HUES6 (cell line): ENCODE measurements around the gene ADAMTS10.

Experiments
- H3K27ac ChIP-seq: 2 replicates; pipeline ENCODE4 v1.7.0; 2013; ENCODE audit warnings: low read depth, mild to moderate bottlenecking, low read length, inconsistent platforms
- H3K27me3 ChIP-seq: 2 replicates; pipeline ENCODE4 v1.6.1; 2013; ENCODE audit warnings: low read length; ENCODE audit not compliant: control insufficient read depth, insufficient read depth
- H3K36me3 ChIP-seq: 2 replicates; pipeline ENCODE4 v1.6.1; 2013; ENCODE audit warnings: low read length; ENCODE audit not compliant: control insufficient read depth, insufficient read depth
- H3K4me1 ChIP-seq: 2 replicates; pipeline ENCODE4 v1.6.1; 2013; ENCODE audit warnings: low read length; ENCODE audit not compliant: control insufficient read depth, insufficient read depth
- H3K4me3 ChIP-seq: 2 replicates; pipeline ENCODE4 v1.5.1; 2013; ENCODE audit warnings: low read depth, low read length
- H3K9ac ChIP-seq: one replicate; pipeline ENCODE4 v1.6.1; 2013; ENCODE audit warnings: mild to moderate bottlenecking, low read length
- H3K9me3 ChIP-seq: 2 replicates; pipeline ENCODE4 v1.6.1; 2013; ENCODE audit warnings: low read depth, low read length; ENCODE audit not compliant: control insufficient read depth, insufficient read depth

The ADAMTS10 gene

DNA sequence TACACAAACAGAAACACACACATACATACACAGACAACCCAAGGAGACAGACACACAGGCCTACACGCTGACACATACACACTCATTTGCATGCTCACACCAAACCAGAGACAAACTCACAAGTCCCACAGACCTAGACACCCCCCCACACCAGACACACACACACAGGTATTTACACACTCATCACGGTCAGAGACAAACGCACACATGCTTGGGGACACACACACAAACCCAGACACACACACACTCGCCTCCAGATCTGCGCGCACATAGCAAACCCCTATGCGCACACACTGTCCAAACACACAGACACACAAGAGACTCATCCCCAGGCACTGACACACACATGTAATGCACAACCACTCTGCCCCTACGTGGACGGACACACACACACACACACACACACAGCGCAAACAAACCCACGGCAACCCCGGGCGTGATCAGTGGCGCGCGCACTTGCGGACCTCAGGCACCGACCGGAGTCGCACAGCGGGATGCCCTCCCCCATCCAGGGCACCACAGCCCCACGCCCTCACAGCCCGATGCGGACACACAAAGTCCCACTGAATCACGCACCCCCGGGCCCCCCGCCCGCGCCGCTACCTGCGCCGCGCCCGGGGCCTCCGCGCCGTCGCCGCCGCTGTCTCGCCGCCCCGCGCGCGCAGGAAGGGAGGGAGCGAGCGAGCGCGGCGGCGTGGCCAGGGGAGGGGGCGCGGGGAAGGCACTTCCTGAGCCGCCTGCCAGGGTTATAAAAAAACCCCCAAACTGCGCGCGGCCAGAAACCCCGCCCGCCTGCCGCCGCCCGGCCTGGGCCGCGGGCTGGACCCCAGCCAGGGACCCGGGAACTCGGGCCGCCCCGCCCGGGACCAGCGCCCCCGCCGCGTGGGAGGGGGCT lies at the start of gene ADAMTS10:
Gene ADAMTS10 (minus strand): TSS at position 675 of the 895 bp plus-strand sequence. CDS start 5,005 bp downstream, outside the sequence.
- Histone ChIP-seq H3K36me3 (no peaks in the 10 kb centered on the region), H3K9me3 (no peaks in the 10 kb centered on the region), H3K4me3 (peak within 1 kb of the TSS; percentile 70), H3K27me3 (no peaks in the 10 kb centered on the region), H3K4me1 (peaks cover 21% of the 10 kb centered on the region), H3K9ac (peak within 1 kb of the TSS; percentile 84), H3K27ac (peak within 1 kb of the TSS; percentile 78; the same call in 1 of the 2 replicates)

DNA sequence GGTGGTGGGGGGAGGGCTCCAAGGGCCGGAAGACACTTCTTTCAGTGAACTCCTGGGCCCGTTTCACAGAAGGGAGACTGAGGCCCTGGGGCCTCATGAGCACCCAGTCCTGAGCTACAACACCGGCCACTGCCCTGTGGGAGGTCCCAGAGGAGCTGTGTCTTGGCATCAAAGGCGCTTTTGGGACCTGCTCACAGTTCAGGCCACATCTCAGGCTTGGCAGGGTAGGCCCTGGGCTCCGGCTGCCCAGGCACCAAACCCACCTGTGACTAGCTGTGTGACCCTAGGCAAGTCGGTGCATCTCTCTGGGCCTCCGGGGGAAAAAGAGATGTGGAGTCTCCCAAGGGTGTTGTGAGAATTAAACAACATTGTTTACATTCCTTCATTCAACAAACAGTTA lies 49.4 kb upstream of the ADAMTS10 start:
- Histone ChIP-seq H3K4me1 (no peaks in the 10 kb centered on the region), H3K9ac (no peak overlapping the region), H3K27me3 (peaks cover 12% of the 10 kb centered on the region), H3K27ac (no peak overlapping the region), H3K4me3 (no peak overlapping the region), H3K36me3 (no peaks in the 10 kb centered on the region), H3K9me3 (no peaks in the 10 kb centered on the region)

DNA sequence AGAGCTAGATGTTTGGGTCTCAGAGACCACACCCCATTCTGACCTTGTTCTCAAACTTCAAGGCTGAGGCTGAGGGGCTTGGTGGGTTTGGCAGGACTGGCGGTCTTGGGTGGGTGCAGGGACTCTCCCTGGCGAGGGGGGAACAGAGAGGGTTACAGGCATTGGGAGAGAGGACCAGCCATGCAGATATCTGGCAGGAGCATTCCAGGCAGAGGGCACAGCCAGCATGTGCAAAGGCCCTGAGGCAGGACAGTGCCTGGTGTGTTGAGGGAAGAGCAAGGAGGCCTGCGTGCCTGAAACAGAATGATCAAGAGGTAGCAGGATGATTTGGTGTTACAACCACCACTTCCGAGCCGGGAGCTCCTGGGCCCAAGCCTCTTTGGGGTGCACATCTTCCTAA lies 47.4 kb upstream of the ADAMTS10 start:
- H3K4me1 ChIP-seq = no peaks in the 10 kb centered on the region
- no peak overlapping the region for H3K4me3 ChIP-seq
- H3K9ac ChIP-seq = no peak overlapping the region
- no peaks in the 10 kb centered on the region for H3K9me3 ChIP-seq
- no peaks in the 10 kb centered on the region for H3K36me3 ChIP-seq
- no peak overlapping the region for H3K27ac ChIP-seq
- H3K27me3 ChIP-seq = peaks cover 12% of the 10 kb centered on the region

DNA sequence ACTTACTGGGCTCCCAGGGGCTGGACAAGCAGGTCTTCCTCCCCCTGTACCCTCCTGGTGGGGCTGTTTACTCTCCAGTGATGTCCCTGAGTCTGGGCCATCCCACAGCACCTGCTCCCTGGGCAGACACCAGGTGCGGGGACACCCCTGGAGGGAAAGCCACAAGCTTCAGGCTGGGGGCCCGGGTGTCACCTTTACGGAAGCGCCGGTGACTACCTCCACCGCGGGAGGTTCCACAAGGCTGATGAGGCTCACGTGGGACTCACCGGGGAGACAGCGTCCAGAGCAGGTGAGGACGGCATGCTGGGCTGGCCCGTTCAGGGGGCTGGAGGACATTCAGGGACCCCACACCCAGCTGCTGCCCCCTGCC lies 44.8 kb upstream of the ADAMTS10 start:
- Histone ChIP-seq H3K36me3 (no peaks in the 10 kb centered on the region), H3K27me3 (peaks cover 12% of the 10 kb centered on the region), H3K4me1 (no peaks in the 10 kb centered on the region), H3K4me3 (no peak overlapping the region), H3K9me3 (no peaks in the 10 kb centered on the region), H3K27ac (no peak overlapping the region), H3K9ac (no peak overlapping the region)

DNA sequence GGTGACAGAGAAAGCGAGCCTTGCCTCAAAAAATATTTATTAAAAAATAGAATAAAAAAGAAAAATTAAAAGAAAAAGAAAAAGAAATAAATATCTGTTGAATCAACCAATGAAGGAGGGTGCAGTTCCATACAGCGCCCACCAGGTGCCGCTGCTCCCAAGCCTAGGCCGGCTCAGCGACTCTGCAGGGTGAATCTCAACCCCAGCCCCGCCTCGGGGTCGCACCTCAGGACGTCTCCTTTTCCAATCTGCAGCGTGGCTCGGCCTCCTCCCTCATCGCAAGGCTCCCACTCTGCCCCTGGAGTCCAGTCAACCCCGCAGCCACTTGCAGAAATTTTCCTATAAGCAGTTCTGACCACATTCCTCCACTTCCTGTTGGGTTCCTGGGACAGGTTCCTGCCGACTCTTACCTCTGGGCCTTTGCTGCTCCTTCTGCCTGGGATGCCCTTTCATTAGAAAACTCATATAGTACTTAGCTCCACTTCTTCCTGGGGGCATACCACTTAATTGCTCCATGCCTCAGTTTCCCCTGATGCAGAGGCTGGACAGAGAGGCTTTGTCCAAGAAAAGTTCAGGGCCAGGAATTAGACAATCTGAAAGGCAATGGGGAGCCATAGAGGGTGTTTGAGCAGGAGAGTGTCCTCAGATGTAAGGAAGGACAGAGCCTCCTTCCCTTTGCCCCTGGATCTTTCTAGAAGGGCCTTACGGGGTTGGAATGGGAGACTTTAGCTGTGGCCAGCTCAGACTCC lies 44.2 kb upstream of the ADAMTS10 start:
- Histone ChIP-seq H3K4me1 (no peaks in the 10 kb centered on the region), H3K27me3 (peaks cover 12% of the 10 kb centered on the region), H3K9me3 (no peaks in the 10 kb centered on the region), H3K36me3 (no peaks in the 10 kb centered on the region), H3K4me3 (peak overlapping the region; percentile 12; the same call in 1 of the 2 replicates), H3K27ac (no peak overlapping the region), H3K9ac (no peak overlapping the region)

DNA sequence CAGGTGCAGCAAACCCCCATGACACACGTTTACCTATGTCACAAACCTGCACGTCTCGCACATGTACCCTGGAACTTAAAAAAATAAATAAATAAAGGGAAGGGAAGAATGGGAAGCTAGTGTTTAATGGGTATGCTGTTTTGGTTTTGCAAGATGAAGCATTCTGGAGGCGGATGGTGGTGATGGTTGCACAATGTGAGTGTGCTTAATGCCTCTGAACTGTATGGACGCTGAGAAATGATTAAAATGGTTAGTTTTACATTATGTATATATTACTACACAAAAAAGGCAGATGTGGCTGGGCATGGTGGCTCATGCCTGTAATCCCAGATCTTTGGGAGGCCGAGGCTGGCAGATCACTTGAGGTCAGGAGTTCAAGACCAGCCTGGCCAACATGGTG lies 37.7 kb upstream of the ADAMTS10 start:
- H3K9ac ChIP-seq = no peak overlapping the region
- H3K4me1 ChIP-seq = no peaks in the 10 kb centered on the region
- no peaks in the 10 kb centered on the region for H3K9me3 ChIP-seq
- H3K27ac ChIP-seq = no peak overlapping the region
- H3K36me3 ChIP-seq = no peaks in the 10 kb centered on the region
- H3K27me3 ChIP-seq = no peaks in the 10 kb centered on the region
- no peak overlapping the region for H3K4me3 ChIP-seq

DNA sequence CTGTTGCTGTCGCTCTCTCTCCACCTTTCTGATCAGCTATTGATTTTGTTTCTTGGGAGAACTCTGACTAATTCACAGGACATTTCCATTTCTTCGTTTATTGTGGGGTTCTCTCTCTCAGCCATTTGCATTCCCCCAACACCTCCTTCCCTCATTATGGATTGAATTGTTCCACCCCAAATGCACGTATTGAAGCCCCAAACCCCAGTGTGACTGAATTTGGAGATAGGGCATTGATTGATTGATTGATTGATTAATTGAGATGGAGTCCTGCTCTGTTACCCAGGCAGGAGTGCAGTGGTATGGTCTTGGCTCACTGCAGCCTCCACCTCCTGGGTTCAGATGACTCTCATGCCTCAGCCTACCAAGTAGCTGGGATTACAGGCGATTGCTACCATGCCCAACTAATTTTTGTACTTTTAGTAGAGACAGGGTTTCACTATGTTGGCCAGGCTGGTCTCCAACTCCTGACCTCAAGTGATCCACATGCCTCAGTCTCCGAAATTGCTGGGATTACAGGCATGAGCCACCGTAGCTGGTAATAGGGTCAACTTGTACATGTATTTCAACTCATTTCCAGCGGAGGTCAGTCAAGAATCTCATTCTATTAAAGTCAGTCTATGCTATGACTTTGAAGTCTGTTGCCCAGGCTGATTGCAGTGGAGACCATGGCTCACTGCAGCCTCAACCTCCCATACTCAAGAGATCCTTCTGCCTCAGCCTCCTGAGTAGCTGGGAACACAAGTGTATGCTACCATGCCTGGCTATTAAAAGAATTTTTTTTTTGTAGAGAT lies 33.5 kb upstream of the ADAMTS10 start:
- Histone ChIP-seq H3K27me3 (no peaks in the 10 kb centered on the region), H3K4me1 (peaks cover 5% of the 10 kb centered on the region; the same call in 1 of the 2 replicates), H3K27ac (no peak overlapping the region), H3K9me3 (peaks cover 6% of the 10 kb centered on the region), H3K9ac (no peak overlapping the region), H3K4me3 (no peak overlapping the region), H3K36me3 (no peaks in the 10 kb centered on the region)

DNA sequence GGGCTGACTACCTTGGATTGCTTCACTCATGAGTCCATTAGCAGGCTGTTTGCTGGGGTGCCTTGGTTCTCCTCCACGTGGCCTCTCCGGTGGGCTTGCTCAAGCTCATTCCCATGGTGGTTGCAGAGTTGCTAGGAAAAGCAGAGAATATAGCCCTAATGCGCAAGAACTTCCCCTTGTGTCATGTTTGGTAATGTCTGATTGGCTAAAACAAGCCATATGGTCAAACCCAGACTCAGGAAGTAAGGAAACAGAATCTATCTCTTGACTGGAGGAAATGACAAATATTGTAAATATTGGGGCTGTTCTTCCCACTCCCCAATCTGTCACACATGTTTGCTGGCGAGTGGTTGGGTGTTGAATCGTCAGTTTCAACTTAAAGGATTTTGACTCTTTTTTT lies 32.0 kb upstream of the ADAMTS10 start:
- Histone ChIP-seq H3K9ac (no peak overlapping the region), H3K36me3 (no peaks in the 10 kb centered on the region), H3K9me3 (peaks cover 6% of the 10 kb centered on the region), H3K27ac (no peak overlapping the region), H3K4me1 (peaks cover 5% of the 10 kb centered on the region), H3K4me3 (no peak overlapping the region), H3K27me3 (peaks cover 2% of the 10 kb centered on the region; the same call in 1 of the 2 replicates)

DNA sequence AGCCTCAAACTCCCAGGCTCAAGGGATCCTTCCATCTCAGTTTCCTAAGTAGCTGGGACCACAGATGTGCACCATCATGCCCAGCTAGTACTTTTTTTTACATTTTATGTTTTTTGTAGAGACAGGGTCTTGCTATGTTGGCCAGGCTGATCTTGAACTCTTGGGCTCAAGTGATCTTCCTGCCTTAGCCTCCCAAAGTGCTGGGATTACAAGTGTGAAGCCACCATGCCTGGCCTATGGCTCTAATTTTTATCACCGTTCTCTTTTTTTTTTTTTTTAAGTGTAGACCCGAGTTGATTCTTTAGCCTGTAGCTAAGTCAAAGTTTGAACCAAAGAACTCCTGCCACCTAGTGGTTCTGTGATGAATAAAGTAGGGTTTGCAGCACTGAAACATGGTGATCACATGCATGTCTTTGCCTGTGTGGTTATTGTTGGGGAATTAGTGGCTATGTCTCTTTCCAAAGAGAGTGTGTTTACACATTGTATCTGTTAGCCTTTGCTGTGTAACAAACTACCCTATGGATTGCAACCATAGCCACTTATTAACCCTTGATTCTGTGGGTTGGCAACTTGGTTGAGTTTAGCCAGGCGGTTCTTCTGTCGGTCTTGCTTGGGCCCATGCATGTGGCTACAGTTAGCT lies 31.5 kb upstream of the ADAMTS10 start:
- Histone ChIP-seq H3K9ac (no peak overlapping the region), H3K27me3 (peaks cover 2% of the 10 kb centered on the region; the same call in 1 of the 2 replicates), H3K9me3 (peaks cover 6% of the 10 kb centered on the region), H3K36me3 (no peaks in the 10 kb centered on the region), H3K4me1 (peaks cover 5% of the 10 kb centered on the region), H3K27ac (no peak overlapping the region), H3K4me3 (no peak overlapping the region)

DNA sequence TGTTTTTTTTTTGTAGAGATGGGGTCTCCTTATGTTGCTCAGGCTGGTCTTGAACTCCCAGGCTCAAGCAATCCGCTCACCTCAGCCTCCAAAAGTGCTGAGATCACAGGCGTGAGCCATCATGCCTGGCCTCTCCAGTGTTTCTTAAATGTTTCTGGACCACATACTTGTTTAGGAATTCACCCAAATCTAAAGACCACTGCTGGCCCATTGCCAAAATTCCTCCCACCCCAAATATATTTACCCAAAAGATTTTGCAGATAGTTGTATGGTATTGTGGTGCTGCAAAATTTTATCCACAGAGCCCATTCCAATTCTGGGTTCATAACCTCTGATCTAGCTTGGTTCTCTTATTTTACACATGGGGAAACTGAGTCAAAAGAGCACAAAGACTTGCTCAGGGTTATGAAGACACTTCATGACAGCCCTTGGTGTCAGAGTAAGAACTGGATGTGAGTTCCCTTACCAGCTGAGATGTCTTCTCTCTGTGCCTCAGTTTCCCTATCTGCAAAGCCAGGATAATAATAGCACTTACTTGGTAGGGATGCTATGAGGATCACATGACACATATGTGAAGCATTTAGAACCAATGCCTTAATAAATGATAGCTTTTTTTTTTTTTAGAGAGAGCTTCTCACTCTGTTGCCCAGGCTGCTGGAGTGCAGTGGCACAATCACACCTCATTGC lies 30.8 kb upstream of the ADAMTS10 start:
- H3K9ac ChIP-seq = no peak overlapping the region
- H3K9me3 ChIP-seq = peaks cover 6% of the 10 kb centered on the region
- peaks cover 5% of the 10 kb centered on the region for H3K4me1 ChIP-seq
- peaks cover 2% of the 10 kb centered on the region; the same call in 1 of the 2 replicates for H3K27me3 ChIP-seq
- no peak overlapping the region for H3K4me3 ChIP-seq
- no peak overlapping the region for H3K27ac ChIP-seq
- H3K36me3 ChIP-seq = no peaks in the 10 kb centered on the region
